ENCODE results near the gene CGNL1.
A peak's percentile ranks its signal among the peaks of the same experiment; 100 is the strongest.

CGNL1 gene

DNA sequence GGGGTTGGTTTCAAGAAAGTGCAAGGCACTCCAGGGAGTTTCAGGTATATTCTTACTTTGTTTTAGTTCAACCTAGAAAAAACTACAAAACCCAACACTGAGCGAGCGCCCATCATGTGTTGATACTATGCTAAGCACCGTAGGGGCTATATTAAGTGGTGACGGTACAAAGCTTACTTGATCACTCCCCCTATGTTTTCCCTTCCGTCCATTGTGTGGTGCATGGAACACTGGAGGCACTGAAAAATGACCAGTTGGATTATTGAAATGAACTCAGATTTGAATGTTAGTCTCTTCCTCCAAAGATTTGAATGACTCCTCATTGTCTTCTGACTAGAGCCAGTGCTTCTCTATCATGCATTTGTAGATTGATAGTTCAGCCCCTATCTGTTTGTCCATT, 222.0 kb downstream of the CGNL1 start:
- no peak overlapping the region for H3K27ac ChIP-seq
- TF ChIP-seq CTCF (conservative IDR thresholded peaks at IDR 0.05): no peak

DNA sequence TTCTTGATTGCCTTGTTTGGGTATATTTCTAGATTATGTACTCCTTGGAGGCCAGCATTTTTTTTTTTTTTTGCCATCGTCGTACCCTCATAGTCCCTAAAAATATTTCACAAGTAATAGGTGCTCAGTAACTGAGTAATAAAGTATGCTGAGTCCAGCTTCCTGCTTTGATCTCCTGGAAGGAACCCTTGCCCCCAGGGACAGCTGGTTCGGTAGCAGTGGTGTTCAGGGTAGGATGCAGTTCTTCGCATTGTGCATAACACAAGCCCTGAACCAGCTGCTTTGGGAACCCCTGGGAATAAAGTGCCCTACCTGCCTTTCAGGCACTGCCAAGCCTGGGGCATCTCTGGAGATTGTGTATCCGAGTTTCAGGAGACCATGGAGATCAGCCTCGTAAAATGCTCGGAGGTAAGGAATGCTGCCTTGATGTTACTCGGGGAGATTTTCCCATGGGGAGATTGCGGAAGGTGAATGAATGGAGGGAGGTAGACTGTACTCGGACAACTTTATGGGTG, 223.0 kb downstream of the CGNL1 start:
- H3K27ac ChIP-seq: peak overlapping the region; percentile 51
- no peak for TF ChIP-seq CTCF (conservative IDR thresholded peaks at IDR 0.05)

- H3K27ac ChIP-seq: peak overlapping the region; percentile 51
- TF ChIP-seq CTCF (conservative IDR thresholded peaks at IDR 0.05): no peak
These were observed 223.9 kb downstream of the CGNL1 start for GRCh38 chr15:57600197-57600596.
